ENCODE data around the gene MAG. TPM values are rescaled to one million over a fixed set of nuclear protein-coding genes. Genes with fewer than 3 reads are reported as not detected.

Gene MAG
- total and polyA plus RNA-seq, 9 of the 15 experiments (the other 6 are each of a cell fraction or from before 2014, with no cell fraction given), result 0.11 to 10.0 (median 1.6) TPM

DNA sequence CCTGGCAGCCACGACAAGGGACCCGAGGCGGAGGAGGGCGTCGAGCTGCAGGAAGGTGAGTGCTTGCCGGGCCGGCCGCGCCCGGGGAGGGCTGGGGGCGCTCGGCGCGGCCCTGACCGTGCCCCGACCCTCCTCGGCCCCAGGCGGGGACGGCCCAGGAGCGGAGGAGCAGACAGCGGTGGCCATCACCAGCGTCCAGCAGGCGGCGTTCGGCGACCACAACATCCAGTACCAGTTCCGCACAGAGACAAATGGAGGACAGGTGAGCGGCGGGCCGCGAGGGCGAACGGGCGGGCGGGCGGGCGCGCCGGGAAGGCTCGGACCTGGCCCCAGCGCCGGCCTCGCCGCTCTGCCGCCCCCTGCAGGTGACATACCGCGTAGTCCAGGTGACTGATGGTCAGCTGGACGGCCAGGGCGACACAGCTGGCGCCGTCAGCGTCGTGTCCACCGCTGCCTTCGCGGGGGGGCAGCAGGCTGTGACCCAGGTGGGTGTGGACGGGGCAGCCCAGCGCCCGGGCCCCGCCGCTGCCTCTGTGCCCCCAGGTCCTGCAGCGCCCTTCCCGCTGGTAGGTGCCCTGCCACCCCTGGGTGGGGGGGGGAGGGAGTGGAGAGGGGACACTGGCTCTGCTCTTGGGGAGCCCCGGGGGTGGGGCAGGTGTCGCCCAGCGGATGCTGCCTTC, 22.4 kb upstream of the MAG start (continued):
- TF ChIP-seq FOXK1 (CRISPR knock-in tag; IDR thresholded peaks at IDR 0.05; ENCODE audit: borderline replicate concordance) (peak; percentile 54; the same call in 1 of the 2 replicates), MYNN (IDR thresholded peaks at IDR 0.05) (peak; percentile 84; the same call in 1 of the 2 replicates), MYNN (CRISPR knock-in tag; IDR thresholded peaks at IDR 0.05) (no peak), ATF1 (CRISPR knock-in tag; IDR thresholded peaks at IDR 0.05) (0 out of 2 replicates have a peak, but pooled peaks have one; percentile 46), ATF1 (tag; IDR thresholded peaks at IDR 0.05) (no peak; the same call in 1 of the 2 replicates), IRF2 (CRISPR knock-in tag; IDR thresholded peaks at IDR 0.05) (no peak), ARNT (IDR thresholded peaks at IDR 0.05) (no peak), CREB1 (IDR thresholded peaks at IDR 0.05) (no peak; the same call in 1 of the 2 replicates), CREB1 (CRISPR knock-in tag; IDR thresholded peaks at IDR 0.05) (peak; percentile 64), CBX5 (IDR thresholded peaks at IDR 0.05; ENCODE audit: borderline replicate concordance, low read depth) (0 out of 2 replicates have a peak, but pooled peaks have one; percentile 33), STAG1 (CRISPR knock-in tag; IDR thresholded peaks at IDR 0.05; ENCODE audit: borderline replicate concordance) (peak; percentile 46; the same call in 1 of the 2 replicates), L3MBTL2 (IDR thresholded peaks at IDR 0.05) (peak; percentile 60; the same call in 1 of the 2 replicates), CBX3 (IDR thresholded peaks at IDR 0.05; ENCODE audit: borderline replicate concordance in 1 of 2, low read length in 2 of 2) (no peak), KDM5B (IDR thresholded peaks at IDR 0.05; ENCODE audit: insufficient replicate concordance, low read depth, low read length) (peak; percentile 27), GABPB1 (CRISPR knock-in tag; IDR thresholded peaks at IDR 0.05) (peak; percentile 58; the same call in 1 of the 2 replicates), SIN3A (IDR thresholded peaks at IDR 0.05; ENCODE audit: borderline replicate concordance in 2 of 2, control insufficient read depth in 1 of 2, low read depth in 2 of 2, low read length in 2 of 2) (peak; percentile 84 to 97; a peak in 3 of 4 replicates), SMC3 (conservative IDR thresholded peaks at IDR 0.05; ENCODE audit: insufficient read depth, low read depth, low read length) (peak; percentile 66), MYC (IDR thresholded peaks at IDR 0.05; ENCODE audit: low read depth, low read length) (peak; percentile 48), MYC (CRISPR knock-in tag; IDR thresholded peaks at IDR 0.05; ENCODE audit: borderline replicate concordance, low read depth) (no peak)
- TF ChIP-seq, protein P1, sequence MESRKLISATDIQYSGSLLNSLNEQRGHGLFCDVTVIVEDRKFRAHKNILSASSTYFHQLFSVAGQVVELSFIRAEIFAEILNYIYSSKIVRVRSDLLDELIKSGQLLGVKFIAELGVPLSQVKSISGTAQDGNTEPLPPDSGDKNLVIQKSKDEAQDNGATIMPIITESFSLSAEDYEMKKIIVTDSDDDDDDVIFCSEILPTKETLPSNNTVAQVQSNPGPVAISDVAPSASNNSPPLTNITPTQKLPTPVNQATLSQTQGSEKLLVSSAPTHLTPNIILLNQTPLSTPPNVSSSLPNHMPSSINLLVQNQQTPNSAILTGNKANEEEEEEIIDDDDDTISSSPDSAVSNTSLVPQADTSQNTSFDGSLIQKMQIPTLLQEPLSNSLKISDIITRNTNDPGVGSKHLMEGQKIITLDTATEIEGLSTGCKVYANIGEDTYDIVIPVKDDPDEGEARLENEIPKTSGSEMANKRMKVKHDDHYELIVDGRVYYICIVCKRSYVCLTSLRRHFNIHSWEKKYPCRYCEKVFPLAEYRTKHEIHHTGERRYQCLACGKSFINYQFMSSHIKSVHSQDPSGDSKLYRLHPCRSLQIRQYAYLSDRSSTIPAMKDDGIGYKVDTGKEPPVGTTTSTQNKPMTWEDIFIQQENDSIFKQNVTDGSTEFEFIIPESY (CRISPR knock-in tag; IDR thresholded peaks at IDR 0.05), result peak; percentile 74; the same call in 1 of the 2 replicates
- TF ChIP-seq, protein P2, sequence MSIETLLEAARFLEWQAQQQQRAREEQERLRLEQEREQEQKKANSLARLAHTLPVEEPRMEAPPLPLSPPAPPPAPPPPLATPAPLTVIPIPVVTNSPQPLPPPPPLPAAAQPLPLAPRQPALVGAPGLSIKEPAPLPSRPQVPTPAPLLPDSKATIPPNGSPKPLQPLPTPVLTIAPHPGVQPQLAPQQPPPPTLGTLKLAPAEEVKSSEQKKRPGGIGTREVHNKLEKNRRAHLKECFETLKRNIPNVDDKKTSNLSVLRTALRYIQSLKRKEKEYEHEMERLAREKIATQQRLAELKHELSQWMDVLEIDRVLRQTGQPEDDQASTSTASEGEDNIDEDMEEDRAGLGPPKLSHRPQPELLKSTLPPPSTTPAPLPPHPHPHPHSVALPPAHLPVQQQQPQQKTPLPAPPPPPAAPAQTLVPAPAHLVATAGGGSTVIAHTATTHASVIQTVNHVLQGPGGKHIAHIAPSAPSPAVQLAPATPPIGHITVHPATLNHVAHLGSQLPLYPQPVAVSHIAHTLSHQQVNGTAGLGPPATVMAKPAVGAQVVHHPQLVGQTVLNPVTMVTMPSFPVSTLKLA (conservative IDR thresholded peaks at IDR 0.05), result peak; percentile 28 to 61; a peak in 2 of 4 replicates
- TF ChIP-seq, protein P3, sequence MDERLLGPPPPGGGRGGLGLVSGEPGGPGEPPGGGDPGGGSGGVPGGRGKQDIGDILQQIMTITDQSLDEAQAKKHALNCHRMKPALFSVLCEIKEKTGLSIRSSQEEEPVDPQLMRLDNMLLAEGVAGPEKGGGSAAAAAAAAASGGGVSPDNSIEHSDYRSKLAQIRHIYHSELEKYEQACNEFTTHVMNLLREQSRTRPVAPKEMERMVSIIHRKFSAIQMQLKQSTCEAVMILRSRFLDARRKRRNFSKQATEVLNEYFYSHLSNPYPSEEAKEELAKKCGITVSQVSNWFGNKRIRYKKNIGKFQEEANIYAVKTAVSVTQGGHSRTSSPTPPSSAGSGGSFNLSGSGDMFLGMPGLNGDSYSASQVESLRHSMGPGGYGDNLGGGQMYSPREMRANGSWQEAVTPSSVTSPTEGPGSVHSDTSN (CRISPR knock-in tag; IDR thresholded peaks at IDR 0.05; ENCODE audit: low read depth), result 0 out of 2 replicates have a peak, but pooled peaks have one; percentile 28
- TF ChIP-seq, protein P3 (tag; conservative IDR thresholded peaks at IDR 0.05; ENCODE audit: low read depth), result no peak

Data from K562 (cell line).